ENCODE measurements around the gene CRYM. TPM values are rescaled to one million over a fixed set of nuclear protein-coding genes. Genes with fewer than 3 reads are reported as not detected.

The CRYM gene
- total RNA-seq, 2 donors from 2014 or later = 14.2 to 21.0 TPM

DNA sequence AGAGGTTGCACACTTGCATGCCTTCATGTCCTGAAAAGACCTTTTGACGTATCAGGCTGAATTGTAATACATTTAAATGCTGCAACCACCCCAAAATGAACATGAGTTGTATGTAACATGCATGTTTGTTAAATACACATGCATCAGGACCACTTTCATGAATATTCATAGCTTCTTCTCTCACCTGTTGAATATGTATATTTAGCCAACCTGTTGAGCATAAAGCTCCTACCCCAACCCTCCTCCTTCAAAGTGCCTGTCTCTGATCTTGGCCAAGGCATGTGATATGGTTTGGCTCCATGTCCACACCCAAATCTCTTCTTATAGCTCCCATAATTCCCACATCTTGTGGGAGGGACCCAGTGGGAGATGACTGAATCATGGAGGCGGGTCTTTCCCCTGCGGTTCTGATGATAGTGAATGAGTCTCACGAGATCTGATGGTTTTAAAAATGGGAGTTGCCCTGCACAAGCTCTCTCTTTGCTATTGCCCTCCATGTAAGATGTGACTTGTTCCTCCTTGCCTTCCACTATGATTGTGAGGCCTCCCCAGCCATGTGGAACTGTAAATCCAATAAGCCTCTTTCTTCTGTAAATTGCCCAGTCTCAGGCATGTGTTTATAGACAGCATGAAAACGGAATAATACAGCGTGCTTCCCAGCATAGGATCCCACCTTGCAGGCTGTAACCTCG is 3.8 kb upstream of the CRYM start:
- no peak overlapping the region for H3K4me3 ChIP-seq (ENCODE audit: low read length)
- peaks cover 72% of the 10 kb centered on the region for H3K27me3 Mint-ChIP-seq (ENCODE audit: insufficient read depth)
- H3K4me3 Mint-ChIP-seq = no peak overlapping the region
- H3K9ac ChIP-seq (ENCODE audit: extremely low read depth, low read length, poor library complexity, severe bottlenecking) = no peak overlapping the region
- H3K4me1 Mint-ChIP-seq = peaks cover 2% of the 10 kb centered on the region
- TF ChIP-seq, protein P1, sequence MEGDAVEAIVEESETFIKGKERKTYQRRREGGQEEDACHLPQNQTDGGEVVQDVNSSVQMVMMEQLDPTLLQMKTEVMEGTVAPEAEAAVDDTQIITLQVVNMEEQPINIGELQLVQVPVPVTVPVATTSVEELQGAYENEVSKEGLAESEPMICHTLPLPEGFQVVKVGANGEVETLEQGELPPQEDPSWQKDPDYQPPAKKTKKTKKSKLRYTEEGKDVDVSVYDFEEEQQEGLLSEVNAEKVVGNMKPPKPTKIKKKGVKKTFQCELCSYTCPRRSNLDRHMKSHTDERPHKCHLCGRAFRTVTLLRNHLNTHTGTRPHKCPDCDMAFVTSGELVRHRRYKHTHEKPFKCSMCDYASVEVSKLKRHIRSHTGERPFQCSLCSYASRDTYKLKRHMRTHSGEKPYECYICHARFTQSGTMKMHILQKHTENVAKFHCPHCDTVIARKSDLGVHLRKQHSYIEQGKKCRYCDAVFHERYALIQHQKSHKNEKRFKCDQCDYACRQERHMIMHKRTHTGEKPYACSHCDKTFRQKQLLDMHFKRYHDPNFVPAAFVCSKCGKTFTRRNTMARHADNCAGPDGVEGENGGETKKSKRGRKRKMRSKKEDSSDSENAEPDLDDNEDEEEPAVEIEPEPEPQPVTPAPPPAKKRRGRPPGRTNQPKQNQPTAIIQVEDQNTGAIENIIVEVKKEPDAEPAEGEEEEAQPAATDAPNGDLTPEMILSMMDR (conservative IDR thresholded peaks at IDR 0.05) = no peak
- H3K9me3 Mint-ChIP-seq = peaks cover 2% of the 10 kb centered on the region
- H3K27ac ChIP-seq (ENCODE audit: low read depth, low read length) = no peak overlapping the region
- no peaks in the 10 kb centered on the region for H3K9me3 ChIP-seq (ENCODE audit: control insufficient read depth, low read length)
- no peaks in the 10 kb centered on the region for H3K36me3 Mint-ChIP-seq (ENCODE audit: low read depth)
- 86 to 92% methylated on average over 2 to 7 of the region's 7 CpGs for WGBS, 2 experiments (ENCODE audit: insufficient coverage in 1 of 2, insufficient read length in 1 of 2)
- DNase-seq = peak; percentile 17
- peaks cover 31% of the 10 kb centered on the region for H3K27me3 ChIP-seq (ENCODE audit: control insufficient read depth, insufficient read depth, low read length, poor library complexity, severe bottlenecking)
- no peaks in the 10 kb centered on the region for H3K36me3 ChIP-seq (ENCODE audit: control insufficient read depth, insufficient read depth, low read length)
- H3K4me1 ChIP-seq (ENCODE audit: control insufficient read depth, insufficient read depth, low read length) = no peaks in the 10 kb centered on the region
- no peak overlapping the region for H3K27ac Mint-ChIP-seq

DNA sequence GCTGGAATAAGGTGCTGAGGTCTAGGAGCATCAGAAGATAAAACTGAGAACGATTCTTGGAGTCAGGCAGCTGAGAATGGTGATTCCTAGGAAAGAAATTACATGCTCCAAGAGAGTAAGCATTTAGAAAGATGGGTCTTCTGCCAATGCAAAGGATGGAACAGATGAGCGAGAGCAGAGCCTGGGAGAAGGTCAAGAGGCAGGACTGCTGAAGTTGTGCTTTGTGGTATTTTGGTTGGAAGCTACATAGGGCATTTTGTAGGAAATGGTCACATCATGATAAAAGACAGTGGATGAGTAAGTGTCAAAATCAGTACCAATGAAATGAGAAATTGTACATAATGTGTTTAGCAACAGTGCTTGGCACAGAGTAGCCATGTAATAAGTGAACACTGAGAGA is 1.4 kb upstream of the CRYM start:
- Mint-ChIP-seq H3K4me3 (no peak overlapping the region), H3K9me3 (no peaks in the 10 kb centered on the region), H3K4me1 (peaks cover 3% of the 10 kb centered on the region), H3K27ac (no peak overlapping the region), H3K36me3 (ENCODE audit: low read depth) (no peaks in the 10 kb centered on the region), H3K27me3 (ENCODE audit: insufficient read depth) (peaks cover 79% of the 10 kb centered on the region)
- 89 to 95% methylated on average over 2 of the region's 2 CpGs for WGBS, 2 experiments (ENCODE audit: insufficient coverage in 1 of 2, insufficient read length in 1 of 2)
- H3K9ac ChIP-seq (ENCODE audit: extremely low read depth, low read length, poor library complexity, severe bottlenecking) = no peak overlapping the region
- TF ChIP-seq, protein P1 (conservative IDR thresholded peaks at IDR 0.05) = no peak
- H3K27ac ChIP-seq (ENCODE audit: low read depth, low read length) = no peak overlapping the region
- H3K4me1 ChIP-seq (ENCODE audit: control insufficient read depth, insufficient read depth, low read length) = no peaks in the 10 kb centered on the region
- H3K4me3 ChIP-seq (ENCODE audit: low read length) = no peak overlapping the region
- DNase-seq = no peak
- no peaks in the 10 kb centered on the region for H3K36me3 ChIP-seq (ENCODE audit: control insufficient read depth, insufficient read depth, low read length)
- no peaks in the 10 kb centered on the region for H3K9me3 ChIP-seq (ENCODE audit: control insufficient read depth, low read length)
- peaks cover 41% of the 10 kb centered on the region for H3K27me3 ChIP-seq (ENCODE audit: control insufficient read depth, insufficient read depth, low read length, poor library complexity, severe bottlenecking)

DNA sequence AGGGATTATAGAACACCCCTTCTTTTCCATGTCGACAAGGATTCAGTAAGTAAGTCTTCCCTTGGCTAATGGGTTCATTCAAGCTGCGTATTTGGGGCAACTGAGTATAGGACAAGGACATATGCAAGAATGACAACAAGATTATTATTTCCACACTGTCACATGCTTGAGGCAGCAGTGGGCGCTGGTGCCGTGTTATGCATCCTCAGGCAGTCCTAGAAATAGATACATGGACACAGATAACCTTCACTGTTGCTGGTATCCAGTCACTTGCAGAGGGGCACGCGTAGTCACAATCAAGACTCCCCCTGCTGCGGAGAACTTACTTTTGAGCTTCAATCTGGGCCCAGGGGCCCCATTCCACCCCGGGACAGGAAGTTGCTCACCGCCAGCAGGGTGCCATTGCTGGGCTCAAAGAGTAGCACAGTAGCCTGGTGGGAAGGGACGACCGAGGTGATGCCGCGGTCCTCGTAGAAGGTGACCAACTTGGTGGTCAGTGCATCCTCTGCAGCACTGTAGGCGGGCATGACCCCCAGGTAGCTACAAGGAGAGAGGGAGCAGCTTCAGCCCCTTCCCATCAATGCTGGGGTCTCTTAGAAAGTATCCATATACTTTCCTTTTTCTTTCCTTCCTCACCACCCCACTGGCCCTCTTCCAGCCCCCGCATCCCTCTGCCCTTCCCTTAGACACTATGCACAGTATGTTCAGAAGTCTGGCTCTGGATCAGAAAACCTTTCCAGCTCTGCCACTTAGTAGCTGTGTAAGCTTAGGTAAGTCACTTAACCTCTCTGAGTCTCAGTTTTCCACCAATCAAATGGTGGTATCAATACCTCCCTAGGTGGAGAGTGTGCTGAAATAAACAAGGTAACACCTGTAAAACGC is 804 bp downstream of the CRYM start:
- Histone ChIP-seq H3K36me3 (ENCODE audit: control insufficient read depth, insufficient read depth, low read length) (no peaks in the 10 kb centered on the region), H3K27ac (ENCODE audit: low read depth, low read length) (no peak overlapping the region), H3K4me3 (ENCODE audit: low read length) (peak overlapping the region; percentile 86), H3K9ac (ENCODE audit: extremely low read depth, low read length, poor library complexity, severe bottlenecking) (no peak overlapping the region), H3K27me3 (ENCODE audit: control insufficient read depth, insufficient read depth, low read length, poor library complexity, severe bottlenecking) (peaks cover 41% of the 10 kb centered on the region), H3K9me3 (ENCODE audit: control insufficient read depth, low read length) (no peaks in the 10 kb centered on the region), H3K4me1 (ENCODE audit: control insufficient read depth, insufficient read depth, low read length) (peaks cover 6% of the 10 kb centered on the region)
- H3K9me3 Mint-ChIP-seq = no peaks in the 10 kb centered on the region
- peaks cover 67% of the 10 kb centered on the region for H3K27me3 Mint-ChIP-seq (ENCODE audit: insufficient read depth)
- WGBS, 2 experiments (ENCODE audit: insufficient coverage in 1 of 2, insufficient read length in 1 of 2) = 84 to 87% methylated on average over 7 to 17 of the region's 17 CpGs
- no peak overlapping the region for H3K27ac Mint-ChIP-seq
- H3K36me3 Mint-ChIP-seq (ENCODE audit: low read depth) = no peaks in the 10 kb centered on the region
- TF ChIP-seq, protein P1 (conservative IDR thresholded peaks at IDR 0.05) = no peak
- no peak for DNase-seq
- peak overlapping the region; percentile 64 for H3K4me3 Mint-ChIP-seq
- peaks cover 17% of the 10 kb centered on the region for H3K4me1 Mint-ChIP-seq
